A673 (cell line): ENCODE data around the gene MORC3. TPM values are rescaled to one million over a fixed set of nuclear protein-coding genes. Genes with fewer than 3 reads are reported as not detected.

Experiments used
- BruUV-seq: library from RNA; stranded (reverse); fragments of 400-500 nt; replicated peaks from 2 replicates; lab custom pipeline; 2021; lab: Mats Ljungman, UMichigan
- CTCF ChIA-PET: fragments of 300-600 bp; sonication (Branson Sonifier 250); formaldehyde crosslinking; loops from one replicate; lab custom pipeline; 2022; ENCODE audit warnings: antibody characterized with exemption; lab: Charles Lee
- POLR2A ChIA-PET: fragments of 300-600 bp; sonication (Branson Sonifier 250); formaldehyde crosslinking; loops from one replicate; lab custom pipeline; 2022; ENCODE audit warnings: antibody characterized with exemption; ENCODE audit not compliant: low non-redundant PET; lab: Charles Lee
- DNase-seq: peaks from one replicate; pipeline ENCODE4 v3.0.0-alpha.2; 2015; ENCODE audit warnings: low spot score
- H3K27ac ChIP-seq: fragments of 200-600 bp; sonication (generic); 2 replicates; pipeline ENCODE4 v1.5.1; 2016; ENCODE audit warnings: mixed run types, low read depth, mild to moderate bottlenecking, mixed read lengths, antibody characterized with exemption, low read length; ENCODE audit not compliant: poor library complexity, severe bottlenecking
- H3K27me3 ChIP-seq: fragments of 200-600 bp; sonication (generic); replicated peaks from 2 replicates; pipeline ENCODE4 v1.6.1; 2017; ENCODE audit warnings: mixed run types, low read depth, mild to moderate bottlenecking, mixed read lengths, antibody characterized with exemption, low read length; ENCODE audit not compliant: insufficient read depth, poor library complexity
- H3K36me3 ChIP-seq: fragments of 200-600 bp; sonication (generic); 2 replicates; pipeline ENCODE4 v1.6.1; 2016; ENCODE audit warnings: mixed run types, mild to moderate bottlenecking, mixed read lengths, antibody characterized with exemption, low read length; ENCODE audit not compliant: insufficient read depth, poor library complexity, severe bottlenecking
- H3K4me1 ChIP-seq: fragments of 200-600 bp; sonication (generic); 2 replicates; pipeline ENCODE4 v1.6.1; 2017; ENCODE audit warnings: mixed run types, mild to moderate bottlenecking, mixed read lengths, antibody characterized with exemption, low read length; ENCODE audit not compliant: insufficient read depth, poor library complexity, severe bottlenecking
- H3K4me3 ChIP-seq: fragments of 200-600 bp; sonication (generic); 2 replicates; pipeline ENCODE4 v1.5.1; 2016; ENCODE audit warnings: low read depth, mixed run types, mild to moderate bottlenecking, mixed read lengths, low read length; ENCODE audit not compliant: poor library complexity, severe bottlenecking
- H3K9me3 ChIP-seq: fragments of 200-600 bp; sonication (generic); 2 replicates; pipeline ENCODE4 v1.6.1; 2016; ENCODE audit warnings: mixed run types, low read depth, mild to moderate bottlenecking, mixed read lengths, antibody characterized with exemption, low read length; ENCODE audit not compliant: poor library complexity, severe bottlenecking
- CTCF ChIP-seq: fragments of 300-800, 200-600 bp; sonication (generic); conservative IDR thresholded peaks from 2 replicates; pipeline ENCODE4 v1.5.1; 2017; ENCODE audit warnings: low read depth, mild to moderate bottlenecking, antibody characterized with exemption, low read length, moderate library complexity, mixed read lengths
- EZH2 ChIP-seq: fragments of 200-600 bp; sonication (generic); IDR thresholded peaks from 2 replicates; pipeline ENCODE4 v1.6.1; 2017; ENCODE audit warnings: borderline replicate concordance, low read depth, mild to moderate bottlenecking, mixed read lengths, antibody characterized with exemption, low read length; ENCODE audit not compliant: poor library complexity, severe bottlenecking
- intact Hi-C: fragments of 100-400 bp; cut with micrococcal nuclease; formaldehyde crosslinking; loops from one replicate; pipeline ENCODE4 v1.10.0; 2022; ENCODE audit not compliant: unreplicated experiment
- total RNA-seq: library from RNA; stranded (reverse); gene quantifications from 2 replicates; pipeline ENCODE4 v1.2.3, GENCODE V29; 2021

MORC3 gene
- total RNA-seq, 1 experiment from 2014 or later, result 30.0 TPM

DNA sequence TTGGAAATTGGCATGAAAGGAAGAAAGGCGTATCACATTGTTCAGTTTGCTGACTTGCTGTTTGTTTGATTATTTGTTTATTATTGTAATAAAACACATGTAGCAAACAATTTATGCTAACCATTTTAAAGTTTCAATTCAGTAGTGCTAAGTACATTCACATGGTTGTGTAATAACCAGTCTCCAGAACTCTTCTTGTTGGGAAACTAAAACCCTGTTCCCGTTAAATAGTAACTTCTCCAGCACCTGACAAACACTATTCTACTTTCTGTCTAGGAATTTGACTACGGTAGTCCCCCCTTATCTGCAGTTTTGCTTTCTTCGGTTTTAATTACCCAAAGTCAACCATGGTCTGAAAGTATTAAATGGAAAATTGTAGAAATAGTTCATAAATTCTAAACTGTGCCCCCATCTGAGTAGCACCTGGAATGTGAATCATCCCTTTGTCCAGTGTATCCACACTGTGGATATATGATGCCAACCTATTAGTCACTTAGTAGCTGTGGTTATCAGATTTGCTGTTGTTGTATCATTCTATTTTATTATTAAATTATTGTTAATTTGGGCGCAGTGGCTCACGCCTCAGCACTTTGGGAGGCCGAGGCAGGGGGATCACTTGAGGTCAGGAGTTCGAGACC lies 5.5 kb downstream of the MORC3 start:
- Histone ChIP-seq H3K4me1 (peaks cover 21% of the 10 kb centered on the region), H3K36me3 (peaks cover 11% of the 10 kb centered on the region), H3K27ac (no peak overlapping the region), H3K4me3 (no peak overlapping the region), H3K9me3 (no peaks in the 10 kb centered on the region), H3K27me3 (no peaks in the 10 kb centered on the region)
- intact Hi-C loops, result no loop called here
- POLR2A ChIA-PET, result no interaction called here
- CTCF ChIA-PET, result no interaction called here
- DNase-seq, result no peak
- no TSS peak for BruUV-seq
- TF ChIP-seq CTCF (no peak), EZH2 (no peak)

- no peak for TF ChIP-seq EZH2
- peak; percentile 70 for TF ChIP-seq CTCF
- Histone ChIP-seq H3K36me3 (peaks cover 3% of the 10 kb centered on the region), H3K4me3 (no peak overlapping the region), H3K4me1 (peaks cover 9% of the 10 kb centered on the region), H3K27me3 (no peaks in the 10 kb centered on the region), H3K9me3 (no peaks in the 10 kb centered on the region), H3K27ac (no peak overlapping the region)
- CTCF ChIA-PET, result interaction anchor here (0.6 kb wide), 2 partner anchors 11 to 193 kb away, joined by 4 to 15 read pairs; partner anchors contain the start of gene MORC3
- POLR2A ChIA-PET, result no interaction called here
- no TSS peak for BruUV-seq
- peak; percentile 59 for DNase-seq
- intact Hi-C loops, result loop anchor here (1.0 kb wide), 1 partner anchor 190 kb away; no protein-coding TSS in a partner anchor
These were observed 10.9 kb downstream of the MORC3 start for GRCh38 chr21:36330904-36331303.

DNA sequence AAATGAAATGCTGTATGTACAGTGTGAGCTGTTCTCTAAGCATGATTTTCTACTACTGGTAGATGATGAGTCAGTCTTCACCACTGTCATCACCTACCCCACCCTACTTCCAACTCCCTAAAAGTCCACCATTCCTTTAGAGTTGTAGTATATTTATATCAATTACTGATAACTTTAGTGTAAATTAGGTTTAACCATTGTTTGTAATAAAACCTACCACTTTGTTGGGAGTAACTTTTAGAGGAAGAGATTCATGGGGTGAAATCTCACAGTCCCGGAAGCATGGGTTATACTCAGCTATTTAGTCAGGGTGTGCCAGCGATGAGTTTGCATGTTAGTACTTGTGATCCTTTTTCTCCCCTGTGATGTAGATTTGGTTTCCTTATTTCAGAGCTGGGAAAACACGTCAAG lies 17.1 kb downstream of the MORC3 start:
- CTCF ChIA-PET, result no interaction called here

More for the DNA sequence above, 17.1 kb downstream of the MORC3 start:
- Histone ChIP-seq H3K27me3 (no peaks in the 10 kb centered on the region), H3K27ac (no peak overlapping the region), H3K36me3 (peaks cover 53% of the 10 kb centered on the region), H3K9me3 (no peaks in the 10 kb centered on the region), H3K4me3 (no peak overlapping the region), H3K4me1 (no peaks in the 10 kb centered on the region)
- intact Hi-C loops, result no loop called here
- no peak for DNase-seq
- BruUV-seq, result no TSS peak
- POLR2A ChIA-PET, result no interaction called here
- TF ChIP-seq EZH2 (no peak), CTCF (no peak)
